GM12872 (cell line): ENCODE data around the gene PCNX3.

Experiments
- CTCF ChIP-seq: IDR thresholded peaks from 3 replicates; pipeline ENCODE4 v1.5.1; 2011; ENCODE audit warnings: low read depth, mild to moderate bottlenecking, low read length, moderate library complexity; ENCODE audit not compliant: insufficient read depth

PCNX3 gene

GRCh38 chr11:65589444-65590239 is 25.9 kb upstream of the PCNX3 start:
- TF ChIP-seq CTCF = no peak

DNA sequence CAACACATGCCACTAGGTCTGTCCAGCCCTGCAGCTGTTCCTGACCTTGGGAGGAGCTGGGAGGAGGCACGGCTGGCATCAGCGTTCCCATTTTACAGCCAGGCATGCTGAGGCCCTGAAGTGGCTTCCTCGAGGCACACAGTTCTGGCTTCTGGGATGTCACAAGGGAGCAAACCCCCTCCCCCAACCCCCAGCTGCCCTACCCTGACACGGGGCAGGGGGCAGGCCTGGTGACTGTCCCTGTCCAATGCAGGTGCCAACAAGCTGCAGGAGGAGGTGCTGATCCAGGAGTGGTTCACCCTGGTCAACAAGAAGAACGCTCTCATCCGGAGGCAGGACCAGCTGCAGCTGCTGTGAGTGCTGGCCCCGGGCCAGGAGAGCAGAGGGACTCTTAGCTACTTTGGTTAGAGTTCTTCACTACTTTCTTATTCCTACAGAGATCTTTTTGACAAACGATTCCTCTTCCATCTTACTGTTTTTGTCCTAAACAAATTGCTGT is 25.3 kb upstream of the PCNX3 start:
- TF ChIP-seq CTCF = no peak

DNA sequence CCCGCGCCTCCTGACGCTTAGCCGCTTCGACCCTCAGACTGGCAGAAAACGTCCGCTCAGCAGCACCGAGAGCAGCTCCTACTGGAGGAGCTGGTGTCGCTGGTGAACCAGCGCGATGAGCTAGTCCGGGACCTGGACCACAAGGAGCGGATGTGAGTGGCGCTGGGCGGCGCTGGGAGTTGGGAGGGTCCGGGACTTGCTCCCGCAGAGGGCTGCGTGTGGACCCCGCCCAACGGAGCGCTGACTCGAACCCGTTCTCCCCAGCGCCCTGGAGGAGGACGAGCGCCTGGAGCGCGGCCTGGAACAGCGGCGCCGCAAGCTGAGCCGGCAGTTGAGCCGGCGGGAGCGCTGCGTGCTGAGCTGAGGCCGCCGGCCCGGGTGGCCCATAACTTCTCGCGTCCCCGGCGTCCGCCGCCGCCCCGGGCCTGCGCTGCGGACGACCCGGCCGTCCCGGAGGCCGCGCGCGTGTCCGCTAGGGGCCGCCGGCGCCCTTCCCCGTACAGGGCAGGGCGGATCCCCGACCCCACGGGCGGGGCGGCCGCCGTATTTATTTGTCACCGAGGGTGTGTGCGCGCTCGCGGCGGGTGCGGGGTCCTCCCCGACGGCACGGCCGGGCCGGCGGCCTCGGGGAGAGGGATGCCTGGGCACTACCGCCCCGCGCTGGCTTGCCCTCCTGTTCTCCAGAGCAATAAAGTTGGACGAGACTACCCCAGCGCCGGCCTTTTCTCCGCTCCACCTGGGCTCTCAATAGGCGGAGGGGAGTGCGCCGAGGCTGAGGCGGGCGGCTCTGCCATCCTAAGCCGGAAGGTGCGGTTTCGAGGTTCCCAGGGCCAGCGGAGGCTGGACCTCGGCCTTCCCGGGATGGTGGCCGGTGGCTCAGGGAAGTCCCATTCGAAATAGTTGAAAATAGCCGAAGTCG is 23.4 kb upstream of the PCNX3 start:
- TF ChIP-seq CTCF = no peak

DNA sequence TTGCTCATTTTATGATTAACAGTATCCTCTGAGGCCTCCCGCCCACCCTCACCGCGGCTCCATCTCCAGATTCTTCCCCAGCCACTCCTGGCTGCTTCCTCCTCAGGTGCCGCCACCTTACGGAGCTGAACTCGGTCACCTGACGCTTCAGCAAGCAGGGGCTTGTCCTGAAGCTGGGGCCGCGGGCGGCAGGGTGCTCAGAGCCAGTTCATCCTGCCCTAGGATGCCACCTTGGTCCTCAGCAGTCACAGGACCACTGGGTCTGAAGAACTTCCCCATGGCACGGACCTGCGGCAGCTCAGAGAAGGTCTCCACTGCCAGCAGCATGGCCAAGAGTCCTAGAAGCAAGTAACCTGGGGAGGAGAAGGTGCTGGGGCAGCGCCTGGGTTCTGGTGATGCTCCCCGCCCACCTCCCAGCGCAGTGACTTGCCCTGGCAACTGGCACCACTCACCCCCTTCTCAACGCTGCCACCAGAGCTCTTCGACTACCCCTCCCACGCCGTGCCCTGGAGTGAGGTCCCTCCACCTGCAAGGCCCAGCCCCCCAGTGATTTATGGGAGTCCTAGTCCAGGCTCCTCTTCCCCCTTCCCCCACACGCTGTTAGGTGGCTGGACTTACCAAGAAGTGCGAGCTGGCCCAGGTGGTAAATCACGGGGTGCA is 22.6 kb upstream of the PCNX3 start:
- no peak for TF ChIP-seq CTCF

- peak; percentile 88 for TF ChIP-seq CTCF
Measured at GRCh38 chr11:65593518-65594414, 21.8 kb upstream of the PCNX3 start.

DNA sequence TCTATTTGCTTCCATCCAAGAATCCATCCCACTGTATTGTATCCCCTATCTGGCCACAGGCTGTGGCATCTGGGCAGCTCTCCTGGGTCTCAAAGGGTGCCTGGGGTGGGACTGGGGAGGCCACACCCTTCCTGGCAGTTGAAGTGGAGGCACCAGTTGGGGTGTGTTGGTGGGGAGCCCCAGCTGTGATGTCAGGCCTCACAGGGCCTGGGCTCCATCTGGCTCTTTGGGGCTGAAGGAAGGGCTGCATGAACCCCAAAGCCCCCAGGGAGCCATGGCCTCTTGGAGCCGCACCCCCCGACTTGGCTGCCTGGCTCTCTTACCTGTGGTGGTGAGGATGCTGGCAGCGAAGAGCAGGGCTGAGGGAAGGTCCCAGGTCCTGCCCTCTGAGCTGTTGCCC is 20.4 kb upstream of the PCNX3 start:
- TF ChIP-seq CTCF = no peak
